ENCODE measurements around the gene PPP1R37. TPM values are rescaled to one million over a fixed set of nuclear protein-coding genes. Genes with fewer than 3 reads are reported as not detected.

The PPP1R37 gene
- polyA plus RNA-seq, 1 donor from 2014 or later, result 53.7 TPM

- Histone ChIP-seq H3K9me2 (ENCODE audit: insufficient read depth, low read length) (no peaks in the 10 kb centered on the region), H3K9me3 (ENCODE audit: low read length) (no peaks in the 10 kb centered on the region), H4K20me1 (ENCODE audit: insufficient read depth) (no peaks in the 10 kb centered on the region), H3K4me3 (ENCODE audit: low read length) (no peak overlapping the region), H3K36me3 (ENCODE audit: insufficient read depth, low read length) (no peaks in the 10 kb centered on the region), H3F3A (ENCODE audit: insufficient read depth, low read length, poor library complexity, severe bottlenecking) (no peaks in the 10 kb centered on the region), H2AFZ (ENCODE audit: low read depth, low read length) (no peak overlapping the region), H3K79me2 (replicated peaks; ENCODE audit: insufficient read depth, low read length) (no peaks in the 10 kb centered on the region), H3K27ac (ENCODE audit: low read length) (no peak overlapping the region), H3K9ac (ENCODE audit: low read length) (no peak overlapping the region), H3K4me2 (ENCODE audit: low read length) (no peak overlapping the region), H3K27me3 (ENCODE audit: insufficient read depth, low read depth, low read length) (no peaks in the 10 kb centered on the region)
- TF ChIP-seq RAD21 (conservative IDR thresholded peaks at IDR 0.05) (no peak), REST (IDR thresholded peaks at IDR 0.05; ENCODE audit: borderline replicate concordance) (no peak), SMC3 (conservative IDR thresholded peaks at IDR 0.05; ENCODE audit: poor library complexity) (no peak), TAF1 (IDR thresholded peaks at IDR 0.05; ENCODE audit: low read depth) (no peak), MXI1 (conservative IDR thresholded peaks at IDR 0.05; ENCODE audit: poor library complexity, severe bottlenecking) (no peak)
- TF ChIP-seq, protein P1, sequence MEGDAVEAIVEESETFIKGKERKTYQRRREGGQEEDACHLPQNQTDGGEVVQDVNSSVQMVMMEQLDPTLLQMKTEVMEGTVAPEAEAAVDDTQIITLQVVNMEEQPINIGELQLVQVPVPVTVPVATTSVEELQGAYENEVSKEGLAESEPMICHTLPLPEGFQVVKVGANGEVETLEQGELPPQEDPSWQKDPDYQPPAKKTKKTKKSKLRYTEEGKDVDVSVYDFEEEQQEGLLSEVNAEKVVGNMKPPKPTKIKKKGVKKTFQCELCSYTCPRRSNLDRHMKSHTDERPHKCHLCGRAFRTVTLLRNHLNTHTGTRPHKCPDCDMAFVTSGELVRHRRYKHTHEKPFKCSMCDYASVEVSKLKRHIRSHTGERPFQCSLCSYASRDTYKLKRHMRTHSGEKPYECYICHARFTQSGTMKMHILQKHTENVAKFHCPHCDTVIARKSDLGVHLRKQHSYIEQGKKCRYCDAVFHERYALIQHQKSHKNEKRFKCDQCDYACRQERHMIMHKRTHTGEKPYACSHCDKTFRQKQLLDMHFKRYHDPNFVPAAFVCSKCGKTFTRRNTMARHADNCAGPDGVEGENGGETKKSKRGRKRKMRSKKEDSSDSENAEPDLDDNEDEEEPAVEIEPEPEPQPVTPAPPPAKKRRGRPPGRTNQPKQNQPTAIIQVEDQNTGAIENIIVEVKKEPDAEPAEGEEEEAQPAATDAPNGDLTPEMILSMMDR (IDR thresholded peaks at IDR 0.05; ENCODE audit: poor library complexity, severe bottlenecking), result no peak
Observed at GRCh38 chr19:45146251-45146650, 53.3 kb downstream of the PPP1R37 start.

GRCh38 chr19:45146741-45147205 is 53.8 kb downstream of the PPP1R37 start:
- H2AFZ ChIP-seq (ENCODE audit: low read depth, low read length), result no peak overlapping the region
- peaks cover 5% of the 10 kb centered on the region for H3K27me3 ChIP-seq (ENCODE audit: insufficient read depth, low read depth, low read length)
- no peaks in the 10 kb centered on the region for H3K9me3 ChIP-seq (ENCODE audit: low read length)
- TF ChIP-seq TAF1 (IDR thresholded peaks at IDR 0.05; ENCODE audit: low read depth) (no peak), MXI1 (conservative IDR thresholded peaks at IDR 0.05; ENCODE audit: poor library complexity, severe bottlenecking) (no peak), RAD21 (conservative IDR thresholded peaks at IDR 0.05) (no peak), EZH2 (IDR thresholded peaks at IDR 0.05; ENCODE audit: borderline replicate concordance, insufficient read depth, low read length, poor library complexity, severe bottlenecking) (no peak), REST (IDR thresholded peaks at IDR 0.05; ENCODE audit: borderline replicate concordance) (no peak), POLR2AphosphoS5 (IDR thresholded peaks at IDR 0.05) (no peak), EP300 (conservative IDR thresholded peaks at IDR 0.05; ENCODE audit: poor library complexity, severe bottlenecking) (no peak), SMC3 (conservative IDR thresholded peaks at IDR 0.05; ENCODE audit: poor library complexity) (no peak)
- TF ChIP-seq, protein P1 (IDR thresholded peaks at IDR 0.05; ENCODE audit: poor library complexity, severe bottlenecking), result no peak
- H3K36me3 ChIP-seq (ENCODE audit: insufficient read depth, low read length), result no peaks in the 10 kb centered on the region
- H3F3A ChIP-seq (ENCODE audit: insufficient read depth, low read length, poor library complexity, severe bottlenecking), result no peaks in the 10 kb centered on the region
- H3K9me2 ChIP-seq (ENCODE audit: insufficient read depth, low read length), result no peaks in the 10 kb centered on the region
- no peak overlapping the region for H3K9ac ChIP-seq (ENCODE audit: low read length)
- no peaks in the 10 kb centered on the region for H4K20me1 ChIP-seq (ENCODE audit: insufficient read depth)
- H3K4me3 ChIP-seq (ENCODE audit: low read length), result no peak overlapping the region
- H3K4me2 ChIP-seq (ENCODE audit: low read length), result no peak overlapping the region
- H3K27ac ChIP-seq (ENCODE audit: low read length), result no peak overlapping the region
- H3K79me2 ChIP-seq (replicated peaks; ENCODE audit: insufficient read depth, low read length), result no peaks in the 10 kb centered on the region
